Activated CD4-positive, alpha-beta T cell treated with anti-CD3 and anti-CD28 coated beads, Interleukin-2, amount 50 U/mL, for 4 hours (primary cell): Measurements from ENCODE around the gene SDR42E1.
"Not testable (repeated sequence)": the region's sequence is repeated elsewhere in the genome, so short reads cannot be mapped to it uniquely, and the experiment has no call there.

Experiments used
- DNase-seq, 2 experiments: peaks; one replicate each; pipeline ENCODE4 v3.0.0-alpha.2; 2020

SDR42E1 gene

GRCh38 chr16:82037251-82037650 lies 26.0 kb upstream of the SDR42E1 start:
- DNase-seq, result no peak

GRCh38 chr16:82034981-82035612 lies 23.8 kb upstream of the SDR42E1 start, which contains the start of gene HSD17B2:
TSS of gene HSD17B2 (plus strand) at chr16:82035253. CDS start at chr16:82035425, 172 bp downstream.
- no peak for DNase-seq

- DNase-seq, result no peak
Observed at GRCh38 chr16:82033683-82034300, 22.5 kb upstream of the SDR42E1 start.

GRCh38 chr16:82033006-82033405 lies 21.7 kb upstream of the SDR42E1 start:
- DNase-seq, result no peak

- no peak for DNase-seq
Observed at GRCh38 chr16:82031116-82032084, 20.1 kb upstream of the SDR42E1 start.

- no peak for DNase-seq
Observed at GRCh38 chr16:82027629-82028064, 16.4 kb upstream of the SDR42E1 start.

DNA sequence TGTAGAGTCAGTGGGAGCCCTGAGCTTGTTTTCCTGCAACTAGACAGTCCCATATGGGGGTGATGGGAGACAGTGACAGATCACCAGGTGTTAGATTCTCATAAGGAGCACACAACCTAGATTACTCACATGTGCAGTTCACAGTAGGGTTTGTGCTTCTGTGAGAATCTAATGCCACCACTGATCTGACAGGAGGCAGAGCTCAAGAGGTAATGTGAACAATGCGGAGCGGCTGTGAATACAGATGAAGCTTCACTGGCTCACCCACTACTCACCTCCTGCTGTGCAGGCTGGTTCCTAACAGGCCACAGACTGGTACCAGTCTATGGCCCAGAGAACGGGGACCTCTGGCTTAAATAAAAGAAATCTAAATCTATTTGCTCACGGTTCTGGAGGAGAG lies 13.6 kb upstream of the SDR42E1 start:
- no peak for DNase-seq

- no peak for DNase-seq
Observed at GRCh38 chr16:82024316-82024715, 13.0 kb upstream of the SDR42E1 start.

DNA sequence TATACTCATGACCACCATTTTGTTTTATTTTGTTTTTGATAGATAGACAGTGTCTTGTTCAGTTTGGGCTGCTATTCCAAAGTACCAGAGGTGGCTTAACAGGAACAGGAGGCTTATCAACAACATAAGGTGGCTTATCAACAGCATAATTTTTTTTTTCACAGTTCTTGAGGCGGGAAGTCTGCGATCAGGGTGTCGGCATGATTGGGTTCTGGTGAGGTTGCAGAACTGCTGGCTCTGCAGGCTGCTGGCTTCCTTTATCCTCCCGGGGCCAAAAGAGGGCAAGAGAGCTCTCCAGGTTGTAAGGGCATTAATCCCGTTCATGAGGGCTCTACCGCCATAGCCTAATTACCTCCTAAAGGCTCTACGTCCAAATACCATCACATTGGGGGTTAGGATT lies 11.9 kb upstream of the SDR42E1 start:
- no peak for DNase-seq

DNA sequence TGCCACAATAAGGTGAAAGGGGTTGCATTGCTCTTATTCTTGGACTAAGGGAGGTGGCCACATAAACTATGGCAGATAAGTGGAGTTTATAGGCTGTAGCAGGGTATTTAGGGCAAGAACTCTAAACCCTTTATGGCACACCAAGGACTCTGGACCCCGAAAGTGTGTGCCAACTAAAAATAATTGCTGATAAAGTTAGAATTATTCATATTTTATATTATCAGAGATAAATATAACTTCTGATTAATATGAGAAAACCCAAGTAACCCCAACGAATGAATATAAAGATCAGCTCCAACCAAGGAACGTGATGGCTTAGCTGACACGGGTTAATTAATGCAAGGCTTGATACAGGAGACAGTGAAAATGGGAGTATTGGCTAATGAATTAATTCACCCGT lies 8.8 kb upstream of the SDR42E1 start:
- no peak for DNase-seq

DNA sequence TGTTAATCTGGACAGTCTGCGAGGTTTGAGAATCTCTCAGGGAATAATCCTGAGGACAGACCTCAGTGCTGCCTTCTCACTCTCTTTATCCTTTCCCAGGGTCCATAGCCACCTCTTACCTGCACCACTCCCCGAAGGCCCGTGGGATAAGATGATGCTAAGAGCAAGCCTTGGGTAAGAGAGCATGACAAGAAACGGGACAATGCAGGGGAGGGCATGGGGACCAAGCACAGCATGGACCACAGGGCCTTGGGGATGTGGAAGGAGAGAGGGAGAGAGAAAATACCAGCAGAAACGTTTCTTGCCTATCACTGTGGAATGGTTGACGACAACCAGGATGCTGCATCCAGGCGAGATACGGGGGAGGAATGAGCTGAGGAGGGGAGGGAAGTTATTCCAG lies 8.3 kb upstream of the SDR42E1 start:
- DNase-seq, result no peak

DNA sequence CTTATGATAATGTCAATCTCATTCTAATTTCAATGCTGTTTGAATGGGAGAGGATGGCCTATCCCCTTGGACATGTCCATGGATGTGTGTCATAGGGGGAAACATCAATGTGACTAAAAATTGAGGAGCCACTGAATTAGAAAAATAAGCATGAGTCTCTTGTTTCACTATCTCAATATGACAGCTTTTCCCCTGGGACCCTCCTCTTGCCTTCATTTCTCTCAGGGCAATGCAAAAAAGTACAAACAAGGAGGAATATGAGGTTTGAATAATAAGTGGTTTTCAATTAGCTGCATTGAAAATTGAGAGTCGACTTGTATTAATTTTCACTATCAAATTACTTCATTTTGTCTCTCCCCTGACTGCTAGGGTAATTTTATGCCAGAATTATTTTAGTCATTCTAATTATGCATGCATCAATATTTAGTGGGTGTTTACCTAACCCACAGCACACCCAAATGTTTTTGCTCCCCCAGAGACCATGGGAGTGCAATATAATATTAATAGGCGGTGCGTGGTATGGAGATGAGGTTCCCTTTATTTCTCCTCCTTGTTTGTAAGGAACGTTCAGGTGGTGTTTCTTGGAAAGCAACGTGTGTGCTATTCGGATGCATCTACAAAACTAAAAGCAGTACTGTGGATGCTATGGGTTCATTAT lies 6.8 kb upstream of the SDR42E1 start:
- no peak for DNase-seq

GRCh38 chr16:82016964-82017363 lies 5.7 kb upstream of the SDR42E1 start:
- no peak for DNase-seq

- DNase-seq, result no peak
Observed at GRCh38 chr16:82016263-82016662, 5.0 kb upstream of the SDR42E1 start.

DNA sequence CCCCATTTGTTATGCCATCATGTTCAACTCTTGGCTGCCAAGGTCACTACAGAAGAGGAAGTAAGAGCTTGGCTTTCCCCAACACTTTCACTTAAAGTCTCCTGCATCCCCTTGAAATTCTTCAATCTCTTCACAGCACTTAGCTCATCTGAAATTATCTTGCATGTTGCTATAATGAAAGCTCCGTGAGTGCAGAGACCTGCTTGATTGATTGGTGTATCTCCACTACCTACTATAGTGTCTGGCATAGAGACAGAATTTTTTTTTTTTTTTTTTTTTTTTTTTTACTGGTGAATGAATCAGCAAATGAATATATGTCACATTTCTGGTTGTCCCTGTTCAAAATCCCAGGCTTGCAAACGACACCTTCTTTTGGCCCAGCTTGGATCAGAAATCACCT lies 1.9 kb upstream of the SDR42E1 start:
- no peak for DNase-seq

DNA sequence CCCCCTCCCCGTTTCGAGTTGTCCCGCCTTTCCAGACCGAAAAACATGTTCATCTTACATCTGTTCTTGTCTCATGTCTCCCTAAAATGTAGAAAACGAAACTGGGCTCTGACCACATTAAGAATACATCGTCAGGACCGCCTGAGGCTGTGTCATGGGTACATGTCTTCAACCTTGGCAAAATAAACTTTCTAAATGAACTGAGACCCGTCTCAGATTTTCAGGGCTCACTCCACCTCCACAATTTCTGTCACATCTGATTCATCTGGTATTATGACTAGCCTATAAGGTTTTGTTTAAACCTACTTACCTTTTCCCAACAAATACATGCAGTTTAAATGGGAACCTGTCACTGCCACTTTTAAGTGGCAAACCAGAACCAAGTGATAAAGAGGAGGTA lies 621 bp downstream of the SDR42E1 start:
- no peak for DNase-seq

DNA sequence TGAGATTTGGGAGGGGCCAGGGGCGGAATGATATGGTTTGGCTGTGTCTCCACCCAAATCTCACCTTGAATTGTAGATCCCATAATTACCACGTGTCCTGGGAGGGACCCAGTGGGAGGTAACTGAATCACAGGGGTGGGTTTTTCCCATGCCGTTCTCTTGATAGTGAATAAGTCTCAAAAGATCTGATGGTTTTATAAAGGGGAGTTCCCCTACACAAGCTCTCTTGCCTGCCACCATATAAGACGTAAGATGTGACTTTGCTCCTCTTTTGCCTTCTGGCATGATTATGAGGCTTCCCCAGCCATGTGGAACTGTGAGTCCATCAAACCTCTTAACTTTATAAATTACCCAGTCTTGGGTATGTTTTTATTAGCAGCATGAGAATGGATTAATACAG lies 1.5 kb downstream of the SDR42E1 start:
- not testable (repeated sequence) for DNase-seq

DNA sequence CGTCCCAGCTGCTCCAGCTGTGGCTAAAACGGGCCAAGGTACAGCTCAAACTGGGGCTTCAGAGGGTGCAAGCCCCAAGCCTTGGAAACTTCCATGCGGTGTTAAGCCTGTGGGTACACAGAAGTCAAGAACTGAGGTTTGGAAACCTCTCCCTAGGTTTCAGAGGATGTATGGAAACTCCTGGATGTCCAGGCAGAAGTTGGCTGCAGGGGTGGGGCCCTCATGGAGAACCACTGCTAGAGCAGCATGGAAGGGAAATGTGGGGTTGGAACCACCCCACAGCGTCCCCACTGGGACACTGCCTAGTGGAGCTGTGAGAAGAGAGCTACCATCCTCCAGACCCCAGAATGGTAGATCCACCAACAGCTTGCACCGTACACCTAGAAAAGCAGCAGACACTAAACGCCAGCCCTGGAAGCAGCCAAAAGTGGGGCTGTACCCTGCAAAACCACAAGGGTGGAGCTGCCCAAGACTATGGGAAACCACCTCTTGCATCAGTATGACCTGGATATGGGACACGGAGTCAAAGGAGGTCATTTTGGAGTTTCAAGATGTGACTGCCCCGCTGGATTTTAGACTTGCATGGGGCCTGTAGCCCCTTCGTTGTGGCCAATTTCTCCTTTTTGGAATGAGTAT lies 2.2 kb downstream of the SDR42E1 start:
- no peak for DNase-seq

DNA sequence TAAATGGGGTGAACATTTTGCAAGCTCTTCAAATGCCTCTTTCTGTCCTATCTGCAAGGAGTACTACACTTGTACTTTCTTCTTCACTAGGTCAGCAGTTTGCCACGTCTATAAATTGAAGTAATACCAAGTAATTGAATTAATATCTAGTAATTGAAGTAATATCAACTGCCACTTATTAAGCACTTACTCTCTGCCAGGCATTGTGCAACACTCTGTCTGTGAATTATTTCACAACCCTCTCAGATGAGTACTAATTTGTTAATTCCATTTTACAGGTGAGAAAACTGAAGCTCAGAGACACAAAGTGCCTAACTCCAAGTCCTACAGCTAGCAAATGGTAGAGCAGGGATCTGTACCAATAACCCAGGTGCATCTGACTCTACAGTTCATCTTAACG lies 4.1 kb downstream of the SDR42E1 start:
- no peak for DNase-seq

DNA sequence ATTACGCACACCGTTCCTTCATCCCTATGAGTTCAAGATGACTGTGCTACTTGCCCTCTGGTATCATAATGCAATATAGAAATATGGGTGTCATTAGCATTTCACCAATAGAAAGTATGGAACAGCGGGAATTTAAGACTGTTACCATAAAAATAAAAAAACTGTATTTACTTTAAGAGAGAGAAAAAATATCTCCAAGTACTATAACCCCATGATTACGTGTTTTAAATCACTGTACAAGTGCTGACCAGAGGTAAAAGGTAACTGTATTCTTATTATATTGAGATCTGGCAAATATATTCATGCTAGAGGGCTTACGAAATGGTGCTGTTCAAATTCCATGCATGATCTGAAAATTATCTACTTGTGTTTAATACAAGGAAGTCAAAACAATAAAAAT lies 5.2 kb downstream of the SDR42E1 start:
- no peak for DNase-seq

DNA sequence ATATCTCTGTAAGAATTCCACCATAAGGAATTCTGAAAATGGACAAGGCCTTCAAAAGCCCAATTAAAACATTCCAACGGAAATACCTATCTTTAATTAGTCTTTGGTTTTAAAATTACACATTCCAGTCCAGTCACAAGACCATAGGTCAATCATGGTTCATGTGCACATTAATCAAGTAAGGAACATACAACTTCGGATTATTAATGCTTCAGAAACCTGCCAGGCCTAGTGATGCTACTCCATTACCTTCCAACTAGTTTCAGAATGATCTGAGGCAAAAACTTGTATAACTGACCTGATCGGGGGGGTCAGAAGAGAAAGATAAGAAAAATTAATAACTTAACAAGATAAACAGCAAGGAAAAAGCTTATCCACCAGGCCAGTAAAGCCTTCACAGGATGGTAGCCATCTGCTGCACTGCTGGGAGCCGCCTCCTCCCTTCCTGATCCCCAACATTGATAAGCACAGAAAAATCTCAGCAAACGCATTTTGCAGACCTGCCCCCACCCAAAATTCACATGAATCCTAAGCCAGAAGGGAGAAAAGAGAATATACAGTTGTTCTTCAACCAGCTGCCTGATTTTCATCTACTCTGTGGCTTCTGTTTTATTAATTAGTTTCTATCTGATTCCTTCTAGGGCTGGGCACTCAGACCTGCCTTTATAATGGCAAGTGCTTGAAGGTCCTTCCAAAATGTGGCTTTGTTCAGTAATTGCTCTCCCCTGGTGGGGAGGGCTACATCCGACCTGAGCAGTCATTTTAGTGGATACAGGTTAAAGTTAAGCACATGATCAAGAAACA lies 6.0 kb downstream of the SDR42E1 start:
- DNase-seq, result no peak

GRCh38 chr16:82004601-82005000 lies 6.7 kb downstream of the SDR42E1 start:
- no peak for DNase-seq
